ENCODE results near the gene RETREG3.

DNA sequence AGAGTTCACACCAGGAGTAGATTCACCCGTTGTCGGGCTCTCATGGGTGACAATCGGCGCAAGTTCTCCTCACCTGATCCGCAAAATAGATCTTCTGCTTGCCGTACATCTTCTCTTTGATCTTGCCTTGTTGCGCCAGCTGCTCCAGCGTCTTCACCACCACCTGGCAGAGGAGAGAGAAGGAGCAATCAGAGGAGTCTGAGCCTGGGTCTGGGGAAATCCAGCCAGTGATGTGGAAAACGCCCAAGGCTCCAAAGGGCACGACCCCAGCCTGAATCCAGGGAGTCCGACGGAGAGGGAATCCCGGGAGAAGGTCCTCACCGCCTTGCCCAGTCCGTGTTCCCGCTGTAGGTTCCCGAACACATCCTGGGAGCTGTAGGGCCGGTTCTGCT, 32.0 kb downstream of the RETREG3 start:
- TF ChIP-seq EZH2 (IDR thresholded peaks at IDR 0.05), result no peak
- no peak; the same call in 1 of the 2 replicates for TF ChIP-seq POLR2AphosphoS5 (IDR thresholded peaks at IDR 0.05; ENCODE audit: borderline replicate concordance, low read depth, low read length)
- no peak for TF ChIP-seq FOXP2 (optimal IDR thresholded peaks at IDR 0.05; ENCODE audit: control extremely low read depth, extremely low read length, insufficient read depth)

All from SK-N-MC (cell line).